GM23248 (cell line): ENCODE measurements around the gene UNC13A.

ENCODE experiments used
- EZH2 ChIP-seq: fragments of 200-600 bp; sonication (generic); IDR thresholded peaks from 2 replicates; pipeline ENCODE4 v1.6.1; 2018; ENCODE audit warnings: antibody characterized with exemption, mild to moderate bottlenecking; ENCODE audit not compliant: insufficient read depth, poor library complexity, severe bottlenecking
- EZH2phosphoT487 ChIP-seq: fragments of 200-600 bp; sonication (generic); IDR thresholded peaks from 2 replicates; pipeline ENCODE4 v1.6.1; 2018; ENCODE audit warnings: antibody characterized with exemption, moderate library complexity, mild to moderate bottlenecking, low read depth; ENCODE audit not compliant: insufficient read depth

- TF ChIP-seq EZH2 (no peak), EZH2phosphoT487 (no peak)
These were observed 33.7 kb upstream of the UNC13A start for GRCh38 chr19:17721821-17722220.
